ENCODE results near the gene LHX3.

The LHX3 gene

DNA sequence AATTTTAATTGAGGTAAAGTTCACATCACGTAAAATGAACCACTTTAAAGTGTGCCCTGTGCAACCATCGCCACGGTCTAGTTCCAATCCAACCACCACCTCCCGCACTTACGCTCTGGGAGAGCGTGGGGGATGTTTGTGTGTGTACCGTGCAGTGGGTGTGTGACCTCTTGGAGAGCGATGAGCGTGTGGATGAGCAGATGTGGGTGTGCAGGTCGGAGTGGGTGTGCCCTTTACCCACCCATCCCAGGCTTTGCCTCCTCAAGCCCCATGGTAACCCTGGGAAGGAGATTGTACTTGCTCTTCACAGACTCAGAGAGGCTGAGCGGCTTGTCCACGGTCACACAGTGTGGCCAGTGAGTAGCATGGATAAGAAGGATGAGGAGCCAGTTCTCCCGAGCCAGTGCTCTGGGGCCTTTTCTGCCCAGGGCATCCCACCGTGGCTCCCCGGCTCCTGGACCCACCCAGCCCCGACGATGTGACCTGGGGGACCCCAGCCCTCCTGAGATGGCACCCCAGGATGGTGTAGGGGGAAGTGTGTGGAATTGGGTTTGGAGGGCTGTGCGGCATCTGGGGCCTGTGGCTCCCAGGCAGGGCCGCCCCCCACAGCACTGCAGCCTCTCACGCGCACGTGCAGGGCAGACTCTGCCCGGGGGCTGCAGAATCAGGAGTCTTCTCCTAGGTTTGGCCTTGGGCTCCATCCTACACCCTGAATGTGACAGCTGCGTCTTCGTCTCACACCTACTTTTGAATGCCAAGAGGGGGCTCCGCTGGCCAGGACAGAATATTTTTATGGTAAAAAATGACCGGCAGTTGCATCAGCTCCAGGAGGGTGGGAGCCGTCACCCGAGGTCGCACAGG lies 13.6 kb downstream of the LHX3 start:
- peaks cover 100% of the 10 kb centered on the region for H3K27me3 ChIP-seq
- TF ChIP-seq, protein P1, sequence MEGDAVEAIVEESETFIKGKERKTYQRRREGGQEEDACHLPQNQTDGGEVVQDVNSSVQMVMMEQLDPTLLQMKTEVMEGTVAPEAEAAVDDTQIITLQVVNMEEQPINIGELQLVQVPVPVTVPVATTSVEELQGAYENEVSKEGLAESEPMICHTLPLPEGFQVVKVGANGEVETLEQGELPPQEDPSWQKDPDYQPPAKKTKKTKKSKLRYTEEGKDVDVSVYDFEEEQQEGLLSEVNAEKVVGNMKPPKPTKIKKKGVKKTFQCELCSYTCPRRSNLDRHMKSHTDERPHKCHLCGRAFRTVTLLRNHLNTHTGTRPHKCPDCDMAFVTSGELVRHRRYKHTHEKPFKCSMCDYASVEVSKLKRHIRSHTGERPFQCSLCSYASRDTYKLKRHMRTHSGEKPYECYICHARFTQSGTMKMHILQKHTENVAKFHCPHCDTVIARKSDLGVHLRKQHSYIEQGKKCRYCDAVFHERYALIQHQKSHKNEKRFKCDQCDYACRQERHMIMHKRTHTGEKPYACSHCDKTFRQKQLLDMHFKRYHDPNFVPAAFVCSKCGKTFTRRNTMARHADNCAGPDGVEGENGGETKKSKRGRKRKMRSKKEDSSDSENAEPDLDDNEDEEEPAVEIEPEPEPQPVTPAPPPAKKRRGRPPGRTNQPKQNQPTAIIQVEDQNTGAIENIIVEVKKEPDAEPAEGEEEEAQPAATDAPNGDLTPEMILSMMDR (IDR thresholded peaks at IDR 0.05): no peak
- no peak overlapping the region for H3K27ac ChIP-seq
- no peaks in the 10 kb centered on the region for H3K9me3 ChIP-seq
- no peaks in the 10 kb centered on the region for H3K4me1 ChIP-seq (ENCODE audit: control insufficient read depth in 1 of 2, insufficient read depth in 1 of 2, low read depth in 1 of 2, low read length in 1 of 2)
- no peak overlapping the region for H3K4me3 ChIP-seq (ENCODE audit: low read depth in 1 of 2, low read length in 1 of 2)
- H3K36me3 ChIP-seq: no peaks in the 10 kb centered on the region

DNA sequence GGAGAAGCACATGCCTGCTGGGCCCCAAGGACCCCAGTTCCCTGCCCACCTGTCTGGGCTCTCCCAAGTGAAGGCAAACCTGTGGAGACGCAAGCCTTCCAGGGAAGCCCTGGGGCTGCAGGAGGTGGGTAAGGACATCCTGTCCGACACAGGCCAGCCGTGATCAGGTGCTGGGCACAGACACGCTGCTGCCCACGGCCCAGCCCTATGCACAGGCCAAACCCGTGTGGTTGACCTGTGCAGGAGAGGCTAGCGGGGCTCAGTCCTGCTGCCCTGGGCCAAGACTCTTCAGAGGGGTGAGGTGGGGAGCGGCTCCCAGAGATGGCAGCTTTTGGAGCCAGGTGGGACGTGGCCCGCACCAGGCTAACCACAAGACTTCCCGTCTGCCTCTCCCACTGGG lies 14.3 kb downstream of the LHX3 start:
- Histone ChIP-seq H3K9me3 (no peaks in the 10 kb centered on the region), H3K4me3 (ENCODE audit: low read depth in 1 of 2, low read length in 1 of 2) (no peak overlapping the region), H3K36me3 (no peaks in the 10 kb centered on the region), H3K4me1 (ENCODE audit: control insufficient read depth in 1 of 2, insufficient read depth in 1 of 2, low read depth in 1 of 2, low read length in 1 of 2) (no peaks in the 10 kb centered on the region), H3K27ac (no peak overlapping the region), H3K27me3 (peaks cover 100% of the 10 kb centered on the region)
- TF ChIP-seq, protein P1 (IDR thresholded peaks at IDR 0.05): no peak

DNA sequence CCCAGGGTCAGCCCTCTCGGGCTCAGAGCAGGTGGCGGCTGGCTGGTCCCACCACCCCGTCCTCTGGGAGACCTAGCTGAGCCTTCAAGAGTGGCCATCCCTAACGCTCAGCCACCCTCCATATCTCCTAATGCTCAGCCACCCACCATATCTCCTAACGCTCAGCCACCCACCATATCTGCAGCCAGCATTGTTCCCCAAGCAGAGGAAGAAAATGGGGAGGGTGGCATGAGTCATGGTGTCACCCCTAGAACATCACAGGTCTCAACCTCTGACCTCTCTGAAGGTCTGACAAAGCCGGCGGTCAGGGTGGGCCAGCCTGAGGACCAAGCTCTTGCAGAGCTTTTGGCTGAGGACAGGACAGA lies 14.7 kb downstream of the LHX3 start:
- H3K27me3 ChIP-seq: peaks cover 100% of the 10 kb centered on the region

DNA sequence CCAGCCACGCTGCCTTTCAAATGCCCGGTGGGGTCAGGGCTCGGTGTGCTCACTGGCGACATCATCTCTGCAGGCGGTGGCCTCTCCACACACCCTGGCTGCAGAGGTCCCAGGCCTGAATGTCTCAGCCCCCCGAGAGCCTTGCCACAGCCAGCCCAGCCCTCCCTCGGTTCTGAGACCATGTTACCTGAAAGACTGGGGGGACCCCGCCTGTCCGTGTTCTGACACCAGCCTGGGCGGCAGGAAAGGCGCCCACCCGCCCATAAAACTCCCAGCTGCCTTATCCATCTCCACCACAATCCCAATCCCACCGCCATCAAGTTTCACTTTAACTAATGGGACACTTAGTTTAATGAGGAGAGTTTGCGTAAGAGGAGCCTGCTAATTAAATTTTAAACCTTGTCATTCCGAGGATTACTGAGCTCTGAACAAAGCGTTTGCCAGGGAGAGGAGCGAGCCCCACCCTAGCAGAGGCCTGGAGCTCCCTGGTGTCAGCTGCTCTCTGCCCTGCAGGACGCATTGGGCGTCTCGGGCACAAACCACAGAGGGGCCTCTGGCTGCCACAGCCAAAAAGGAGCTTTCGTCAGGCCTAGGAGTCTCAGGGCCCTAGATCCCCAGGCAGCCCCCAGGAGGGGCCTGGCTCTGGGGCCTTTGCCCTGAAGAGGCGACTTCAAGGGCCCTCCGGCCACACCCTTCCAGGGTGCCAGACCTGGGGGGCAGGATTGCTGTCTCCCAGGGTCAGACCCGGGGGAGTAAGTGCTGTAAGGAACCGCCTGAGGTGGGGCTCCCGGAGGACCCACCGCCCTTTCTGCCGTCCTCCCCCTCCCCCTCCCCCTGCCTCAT lies 15.3 kb downstream of the LHX3 start:
- Histone ChIP-seq H3K27ac (no peak overlapping the region), H3K9me3 (no peaks in the 10 kb centered on the region), H3K4me3 (ENCODE audit: low read depth in 1 of 2, low read length in 1 of 2) (no peak overlapping the region), H3K36me3 (no peaks in the 10 kb centered on the region), H3K4me1 (ENCODE audit: control insufficient read depth in 1 of 2, insufficient read depth in 1 of 2, low read depth in 1 of 2, low read length in 1 of 2) (no peaks in the 10 kb centered on the region), H3K27me3 (peaks cover 100% of the 10 kb centered on the region)
- TF ChIP-seq, protein P1 (IDR thresholded peaks at IDR 0.05): no peak

More for the DNA sequence above, 14.7 kb downstream of the LHX3 start:
- no peaks in the 10 kb centered on the region for H3K36me3 ChIP-seq
- TF ChIP-seq, protein P1 (IDR thresholded peaks at IDR 0.05): no peak
- H3K4me1 ChIP-seq (ENCODE audit: control insufficient read depth in 1 of 2, insufficient read depth in 1 of 2, low read depth in 1 of 2, low read length in 1 of 2): no peaks in the 10 kb centered on the region
- no peaks in the 10 kb centered on the region for H3K9me3 ChIP-seq
- H3K27ac ChIP-seq: no peak overlapping the region
- no peak overlapping the region for H3K4me3 ChIP-seq (ENCODE audit: low read depth in 1 of 2, low read length in 1 of 2)

DNA sequence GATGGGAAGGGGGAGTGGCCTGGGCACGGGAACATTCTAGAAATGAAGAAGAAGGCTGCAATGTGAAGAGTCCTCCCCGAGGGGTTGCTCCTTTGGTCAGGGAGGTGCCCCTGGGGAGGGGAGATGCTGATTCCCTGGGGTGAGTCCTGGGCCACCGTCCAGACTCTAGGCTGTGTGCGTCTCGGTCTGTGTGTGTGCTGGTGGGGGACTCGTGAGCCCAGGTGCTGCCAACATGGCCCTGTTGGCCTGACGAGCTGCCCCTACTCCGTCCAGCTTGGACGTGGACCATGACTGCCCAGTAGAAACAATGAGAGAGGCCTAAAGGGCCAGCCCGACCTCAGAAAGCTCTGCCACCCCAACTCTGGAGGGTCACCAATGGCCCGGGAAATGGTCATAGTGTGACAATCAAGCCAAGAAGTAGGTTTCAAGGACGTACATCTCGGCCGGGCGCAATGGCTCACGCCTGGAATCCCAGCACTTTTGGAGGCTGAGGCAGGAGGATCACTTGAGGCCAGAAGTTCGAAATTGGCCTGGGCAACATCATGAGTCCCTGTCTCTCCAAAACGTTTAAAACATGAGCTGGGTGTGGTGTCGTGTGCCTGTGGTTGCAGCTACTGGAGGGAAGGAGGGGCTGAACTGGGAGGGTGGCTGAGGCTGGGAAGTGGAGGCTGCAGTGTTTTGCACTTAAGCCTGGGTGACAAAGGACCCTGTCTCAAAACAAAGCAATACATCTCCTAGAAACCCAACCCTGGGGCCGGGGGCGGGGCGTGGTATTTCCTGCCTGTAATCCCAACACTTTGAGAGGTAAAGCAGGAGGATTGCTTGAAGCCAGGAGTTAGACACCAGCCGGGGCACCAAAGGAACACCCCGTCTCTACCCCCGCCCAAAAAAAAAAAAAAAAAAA lies 17.0 kb downstream of the LHX3 start:
- no peaks in the 10 kb centered on the region for H3K36me3 ChIP-seq
- H3K27ac ChIP-seq: no peak overlapping the region
- TF ChIP-seq, protein P1 (IDR thresholded peaks at IDR 0.05): no peak
- peaks cover 97% of the 10 kb centered on the region for H3K27me3 ChIP-seq
- no peaks in the 10 kb centered on the region for H3K9me3 ChIP-seq
- H3K4me1 ChIP-seq (ENCODE audit: control insufficient read depth in 1 of 2, insufficient read depth in 1 of 2, low read depth in 1 of 2, low read length in 1 of 2): no peaks in the 10 kb centered on the region
- no peak overlapping the region for H3K4me3 ChIP-seq (ENCODE audit: low read depth in 1 of 2, low read length in 1 of 2)

Measured in neutrophil (primary cell).